ENCODE results near the gene HS3ST1. TPM values are rescaled to one million over a fixed set of nuclear protein-coding genes. Genes with fewer than 3 reads are reported as not detected.

HS3ST1 gene
- total RNA-seq, result 39.0 TPM
- 1.1 TPM for polyA plus RNA-seq (ENCODE audit: insufficient read depth, low read depth, low replicate concordance)
- long read RNA-seq, donor 1, full-length matches to known transcripts, result 1 of 1 reads
- long read RNA-seq, donor 1, partial matches to known transcripts, result 0 of 1 reads
- long read RNA-seq, donor 1, other reads (novel, unspliced or antisense), result 0 of 1 reads
- long read RNA-seq, donor 2, full-length matches to known transcripts, result 2 of 2 reads
- long read RNA-seq, donor 2, partial matches to known transcripts, result 0 of 2 reads
- long read RNA-seq, donor 2, other reads (novel, unspliced or antisense), result 0 of 2 reads
- long read RNA-seq, donor 3, full-length matches to known transcripts, result 2 of 2 reads
- long read RNA-seq, donor 3, partial matches to known transcripts, result 0 of 2 reads
- long read RNA-seq, donor 3, other reads (novel, unspliced or antisense), result 0 of 2 reads
- long read RNA-seq, donor 4, full-length matches to known transcripts, result 1 of 1 reads
- long read RNA-seq, donor 4, partial matches to known transcripts, result 0 of 1 reads
- long read RNA-seq, donor 4, other reads (novel, unspliced or antisense), result 0 of 1 reads
- long read RNA-seq, donor 5, result 0 reads
- long read RNA-seq, donor 6, result 0 reads
- long read RNA-seq, donor 7, full-length matches to known transcripts, result 91 of 140 reads
- long read RNA-seq, donor 7, partial matches to known transcripts, result 0 of 140 reads
- long read RNA-seq, donor 7, other reads (novel, unspliced or antisense), result 49 of 140 reads
- long read RNA-seq, donor 8, full-length matches to known transcripts, result 1 of 1 reads
- long read RNA-seq, donor 8, partial matches to known transcripts, result 0 of 1 reads
- long read RNA-seq, donor 8, other reads (novel, unspliced or antisense), result 0 of 1 reads
- long read RNA-seq, donor 9, result 0 reads
- long read RNA-seq, donor 10, full-length matches to known transcripts, result 3 of 3 reads
- long read RNA-seq, donor 10, partial matches to known transcripts, result 0 of 3 reads
- long read RNA-seq, donor 10, other reads (novel, unspliced or antisense), result 0 of 3 reads

- H3K36me3 ChIP-seq (ENCODE audit: control insufficient read depth in 2 of 3, insufficient read depth in 3 of 3, low read length in 3 of 3), result no peaks in the 10 kb centered on the region
- H3K27ac ChIP-seq (ENCODE audit: low read depth in 2 of 2, low read length in 2 of 2), result peak within 1 kb of the TSS; percentile 34 to 79
- intact Hi-C loops (cut with DNase I), result no loop called here
- H3K27me3 ChIP-seq (ENCODE audit: control insufficient read depth, insufficient read depth, low read length), result peaks cover 12% of the 10 kb centered on the region
- peaks cover 0 to 10% (median 0%) of the 10 kb centered on the region in 3 donors for H3K4me1 ChIP-seq (ENCODE audit: control insufficient read depth in 2 of 3, insufficient read depth in 2 of 3, low read depth in 1 of 3, low read length in 3 of 3)
- H3K4me3 ChIP-seq (ENCODE audit: low read length in 3 of 3), result peak within 1 kb of the TSS; percentile 75 to 82 (median 77)
- TF ChIP-seq, protein P1, sequence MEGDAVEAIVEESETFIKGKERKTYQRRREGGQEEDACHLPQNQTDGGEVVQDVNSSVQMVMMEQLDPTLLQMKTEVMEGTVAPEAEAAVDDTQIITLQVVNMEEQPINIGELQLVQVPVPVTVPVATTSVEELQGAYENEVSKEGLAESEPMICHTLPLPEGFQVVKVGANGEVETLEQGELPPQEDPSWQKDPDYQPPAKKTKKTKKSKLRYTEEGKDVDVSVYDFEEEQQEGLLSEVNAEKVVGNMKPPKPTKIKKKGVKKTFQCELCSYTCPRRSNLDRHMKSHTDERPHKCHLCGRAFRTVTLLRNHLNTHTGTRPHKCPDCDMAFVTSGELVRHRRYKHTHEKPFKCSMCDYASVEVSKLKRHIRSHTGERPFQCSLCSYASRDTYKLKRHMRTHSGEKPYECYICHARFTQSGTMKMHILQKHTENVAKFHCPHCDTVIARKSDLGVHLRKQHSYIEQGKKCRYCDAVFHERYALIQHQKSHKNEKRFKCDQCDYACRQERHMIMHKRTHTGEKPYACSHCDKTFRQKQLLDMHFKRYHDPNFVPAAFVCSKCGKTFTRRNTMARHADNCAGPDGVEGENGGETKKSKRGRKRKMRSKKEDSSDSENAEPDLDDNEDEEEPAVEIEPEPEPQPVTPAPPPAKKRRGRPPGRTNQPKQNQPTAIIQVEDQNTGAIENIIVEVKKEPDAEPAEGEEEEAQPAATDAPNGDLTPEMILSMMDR (IDR thresholded peaks at IDR 0.05; ENCODE audit: borderline replicate concordance, extremely low read depth, insufficient read depth), result no peak
- H3K9ac ChIP-seq (ENCODE audit: low read length in 3 of 3), result peak within 1 kb of the TSS in 2 of 3 donors; percentile 57 to 60
- peak; percentile 15 to 70 (median 21) for DNase-seq
- H3K9me3 ChIP-seq (ENCODE audit: control insufficient read depth in 2 of 3, insufficient read depth in 1 of 3, low read length in 3 of 3), result no peaks in the 10 kb centered on the region
- no peak for FAIRE-seq
Observed at GRCh38 chr4:11428231-11428898, at the start of gene HS3ST1. Gene HS3ST1, minus strand, starts transcription at chr4:11428894. Its CDS starts 28,889 bp downstream, at chr4:11400005.

GRCh38 chr4:11475871-11476270 lies 47.2 kb upstream of the HS3ST1 start:
- FAIRE-seq, result no peak
- intact Hi-C loops (cut with DNase I), result no loop called here
- Histone ChIP-seq H3K4me1 (ENCODE audit: control insufficient read depth in 2 of 3, insufficient read depth in 2 of 3, low read depth in 1 of 3, low read length in 3 of 3) (no peaks in the 10 kb centered on the region), H3K27me3 (ENCODE audit: control insufficient read depth, insufficient read depth, low read length) (no peaks in the 10 kb centered on the region), H3K27ac (ENCODE audit: low read depth in 2 of 2, low read length in 2 of 2) (no peak overlapping the region), H3K4me3 (ENCODE audit: low read length in 3 of 3) (no peak overlapping the region), H3K9me3 (ENCODE audit: control insufficient read depth in 2 of 3, insufficient read depth in 1 of 3, low read length in 3 of 3) (no peaks in the 10 kb centered on the region), H3K9ac (ENCODE audit: low read length in 3 of 3) (no peak overlapping the region), H3K36me3 (ENCODE audit: control insufficient read depth in 2 of 3, insufficient read depth in 3 of 3, low read length in 3 of 3) (no peaks in the 10 kb centered on the region)
- DNase-seq, result no peak
- TF ChIP-seq, protein P1 (IDR thresholded peaks at IDR 0.05; ENCODE audit: borderline replicate concordance, extremely low read depth, insufficient read depth), result no peak

DNA sequence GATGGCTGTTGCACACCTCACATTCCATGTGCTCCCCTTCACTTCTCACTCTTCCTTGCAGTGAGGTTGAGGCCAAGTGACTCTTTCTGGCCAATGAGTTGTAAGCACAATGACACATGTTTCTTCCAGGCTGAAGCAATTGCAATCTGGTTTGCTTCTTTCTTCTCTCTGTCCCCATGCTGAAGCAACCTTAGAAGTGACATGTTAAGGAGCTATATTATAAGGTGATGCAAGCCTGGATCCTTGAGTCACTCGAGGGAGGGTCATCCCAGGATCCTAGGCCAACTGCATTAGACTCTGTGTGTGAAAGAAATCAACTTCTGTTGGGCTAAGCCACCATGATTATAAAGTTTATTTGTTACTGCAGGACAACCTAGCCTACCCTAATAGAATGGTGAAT lies 45.5 kb upstream of the HS3ST1 start:
- H3K27me3 ChIP-seq (ENCODE audit: control insufficient read depth, insufficient read depth, low read length), result no peaks in the 10 kb centered on the region
- DNase-seq (no peak), FAIRE-seq (no peak)
- H3K36me3 ChIP-seq (ENCODE audit: control insufficient read depth in 2 of 3, insufficient read depth in 3 of 3, low read length in 3 of 3), result no peaks in the 10 kb centered on the region
- H3K9me3 ChIP-seq (ENCODE audit: control insufficient read depth in 2 of 3, insufficient read depth in 1 of 3, low read length in 3 of 3), result no peaks in the 10 kb centered on the region
- TF ChIP-seq, protein P1 (IDR thresholded peaks at IDR 0.05; ENCODE audit: borderline replicate concordance, extremely low read depth, insufficient read depth), result no peak
- intact Hi-C loops (cut with DNase I), result no loop called here
- no peak overlapping the region for H3K27ac ChIP-seq (ENCODE audit: low read depth in 2 of 2, low read length in 2 of 2)
- H3K9ac ChIP-seq (ENCODE audit: low read length in 3 of 3), result no peak overlapping the region
- no peak overlapping the region for H3K4me3 ChIP-seq (ENCODE audit: low read length in 3 of 3)
- peaks cover 0 to 2% (median 0%) of the 10 kb centered on the region in 3 donors for H3K4me1 ChIP-seq (ENCODE audit: control insufficient read depth in 2 of 3, insufficient read depth in 2 of 3, low read depth in 1 of 3, low read length in 3 of 3)

All from kidney (tissue), 22 donors.